Large intestine (tissue), 3 donors: ENCODE measurements around the gene SORBS1. TPM values are rescaled to one million over a fixed set of nuclear protein-coding genes. Genes with fewer than 3 reads are reported as not detected.

ENCODE experiments used
- DNase-seq, 2 donors: peaks; one replicate each; pipeline versions ENCODE4 v3.0.0 to v3.0.0-alpha.2; 2013
- H3K27ac ChIP-seq: one replicate; pipeline ENCODE4 v1.5.1; 2013; ENCODE audit warnings: low read length
- H3K27me3 ChIP-seq: 2 replicates; pipeline ENCODE4 v1.6.1; 2013; ENCODE audit warnings: low read length; ENCODE audit not compliant: control insufficient read depth, insufficient read depth
- H3K36me3 ChIP-seq: 2 replicates; pipeline ENCODE4 v1.6.1; 2013; ENCODE audit warnings: low read length; ENCODE audit not compliant: control insufficient read depth, insufficient read depth
- H3K4me1 ChIP-seq: one replicate; pipeline ENCODE4 v1.6.1; 2013; ENCODE audit warnings: low read length; ENCODE audit not compliant: control insufficient read depth, insufficient read depth
- H3K4me3 ChIP-seq: one replicate; pipeline ENCODE4 v1.5.1; 2013; ENCODE audit warnings: low read length
- H3K9me3 ChIP-seq: one replicate; pipeline ENCODE4 v1.6.1; 2013; ENCODE audit warnings: mild to moderate bottlenecking, low read depth, low read length, moderate library complexity; ENCODE audit not compliant: control insufficient read depth
- WGBS: methylation state at CpG from one replicate; pipeline ENCODE4 v1.1.5; 2013; ENCODE audit warnings: low lambda C conversion rate; ENCODE audit not compliant: insufficient coverage; 5-methylcytosine and 5-hydroxymethylcytosine counted together
- polyA plus RNA-seq: library from polyadenylated mRNA; unstranded; fragments of 120-200 nt; gene quantifications from one replicate; pipeline ENCODE4 v1.2.1, GENCODE V29; 2013

Gene SORBS1
- polyA plus RNA-seq, 1 donor = 60.2 TPM

GRCh38 chr10:95579835-95580535, 18.8 kb upstream of the SORBS1 start:
- Histone ChIP-seq H3K27me3 (no peaks in the 10 kb centered on the region), H3K36me3 (no peaks in the 10 kb centered on the region), H3K4me3 (no peak overlapping the region), H3K4me1 (no peaks in the 10 kb centered on the region), H3K9me3 (no peaks in the 10 kb centered on the region), H3K27ac (no peak overlapping the region)
- WGBS = 100% methylated on average over 1 of the region's 2 CpGs
- no peak for DNase-seq

GRCh38 chr10:95579292-95579691, 18.1 kb upstream of the SORBS1 start:
- H3K4me3 ChIP-seq = no peak overlapping the region
- no peaks in the 10 kb centered on the region for H3K36me3 ChIP-seq
- DNase-seq = no peak
- H3K27ac ChIP-seq = no peak overlapping the region
- no peaks in the 10 kb centered on the region for H3K27me3 ChIP-seq
- no peaks in the 10 kb centered on the region for H3K9me3 ChIP-seq
- WGBS = no CpG with 5 or more reads among the region's 1 CpG
- no peaks in the 10 kb centered on the region for H3K4me1 ChIP-seq

- H3K27me3 ChIP-seq = no peaks in the 10 kb centered on the region
- no peaks in the 10 kb centered on the region for H3K4me1 ChIP-seq
- no peaks in the 10 kb centered on the region for H3K9me3 ChIP-seq
- H3K4me3 ChIP-seq = no peak overlapping the region
- DNase-seq = no peak
- no CpG with 5 or more reads among the region's 2 CpGs for WGBS
- H3K27ac ChIP-seq = no peak overlapping the region
- no peaks in the 10 kb centered on the region for H3K36me3 ChIP-seq
Observed at GRCh38 chr10:95578619-95579018, 17.4 kb upstream of the SORBS1 start.

GRCh38 chr10:95574649-95575365, 13.6 kb upstream of the SORBS1 start:
- WGBS = no CpG with 5 or more reads among the region's 11 CpGs
- DNase-seq = no peak
- no peaks in the 10 kb centered on the region for H3K27me3 ChIP-seq
- H3K36me3 ChIP-seq = no peaks in the 10 kb centered on the region
- no peaks in the 10 kb centered on the region for H3K4me1 ChIP-seq
- H3K9me3 ChIP-seq = no peaks in the 10 kb centered on the region
- H3K27ac ChIP-seq = no peak overlapping the region
- no peak overlapping the region for H3K4me3 ChIP-seq

- no peak for DNase-seq
- no peaks in the 10 kb centered on the region for H3K4me1 ChIP-seq
- WGBS = no CpG with 5 or more reads among the region's 6 CpGs
Observed at GRCh38 chr10:95573964-95574604, 12.9 kb upstream of the SORBS1 start.

GRCh38 chr10:95573527-95573926, 12.4 kb upstream of the SORBS1 start:
- DNase-seq = no peak
- H3K27ac ChIP-seq = no peak overlapping the region
- H3K4me3 ChIP-seq = no peak overlapping the region
- H3K27me3 ChIP-seq = no peaks in the 10 kb centered on the region
- no peaks in the 10 kb centered on the region for H3K4me1 ChIP-seq
- H3K9me3 ChIP-seq = no peaks in the 10 kb centered on the region
- H3K36me3 ChIP-seq = no peaks in the 10 kb centered on the region
- no CpG with 5 or more reads among the region's 3 CpGs for WGBS

More at GRCh38 chr10:95573964-95574604, 12.9 kb upstream of the SORBS1 start:
- H3K27ac ChIP-seq = no peak overlapping the region
- no peaks in the 10 kb centered on the region for H3K27me3 ChIP-seq
- H3K36me3 ChIP-seq = no peaks in the 10 kb centered on the region
- no peaks in the 10 kb centered on the region for H3K9me3 ChIP-seq
- H3K4me3 ChIP-seq = no peak overlapping the region

DNA sequence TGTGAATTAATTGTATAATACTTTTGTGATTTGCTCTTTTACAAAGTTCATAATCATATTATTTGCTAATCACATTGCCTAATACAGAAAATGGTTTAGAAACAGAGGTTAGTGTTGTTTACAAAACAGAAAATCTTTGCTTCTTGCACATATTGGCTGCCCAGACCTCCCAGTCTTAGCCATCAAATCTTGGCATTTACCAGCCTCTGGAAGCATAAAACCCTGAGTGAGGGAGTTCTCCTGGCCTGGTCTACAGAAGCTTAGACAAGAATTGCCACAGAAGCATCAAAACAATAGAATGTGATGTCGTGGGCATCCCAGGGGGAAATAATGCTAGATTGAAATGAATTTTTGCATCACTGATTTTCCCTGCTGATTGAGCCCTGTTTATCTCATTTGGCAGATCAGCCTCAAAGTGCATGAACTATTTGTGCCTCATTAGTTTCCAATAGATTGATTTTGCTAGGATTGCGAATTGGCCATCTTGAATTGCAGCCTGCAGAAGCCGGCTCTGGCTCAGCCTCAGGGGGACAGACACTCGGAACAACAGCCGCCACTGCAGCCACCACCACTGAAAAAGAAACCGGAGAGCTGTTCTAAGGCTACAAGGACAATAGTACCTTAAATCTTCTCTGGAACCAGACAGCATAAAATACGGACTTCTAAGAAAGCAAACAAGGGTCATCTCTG, 11.1 kb upstream of the SORBS1 start:
- Histone ChIP-seq H3K36me3 (no peaks in the 10 kb centered on the region), H3K4me1 (no peaks in the 10 kb centered on the region), H3K9me3 (no peaks in the 10 kb centered on the region), H3K27me3 (no peaks in the 10 kb centered on the region), H3K4me3 (no peak overlapping the region), H3K27ac (no peak overlapping the region)
- no peak for DNase-seq
- 78% methylated on average over 1 of the region's 7 CpGs for WGBS

- Histone ChIP-seq H3K27ac (no peak overlapping the region), H3K27me3 (no peaks in the 10 kb centered on the region), H3K4me1 (no peaks in the 10 kb centered on the region), H3K4me3 (no peak overlapping the region), H3K36me3 (no peaks in the 10 kb centered on the region), H3K9me3 (no peaks in the 10 kb centered on the region)
- no peak for DNase-seq
- WGBS = no CpG with 5 or more reads among the region's 4 CpGs
Observed at GRCh38 chr10:95571390-95571789, 10.2 kb upstream of the SORBS1 start.

DNA sequence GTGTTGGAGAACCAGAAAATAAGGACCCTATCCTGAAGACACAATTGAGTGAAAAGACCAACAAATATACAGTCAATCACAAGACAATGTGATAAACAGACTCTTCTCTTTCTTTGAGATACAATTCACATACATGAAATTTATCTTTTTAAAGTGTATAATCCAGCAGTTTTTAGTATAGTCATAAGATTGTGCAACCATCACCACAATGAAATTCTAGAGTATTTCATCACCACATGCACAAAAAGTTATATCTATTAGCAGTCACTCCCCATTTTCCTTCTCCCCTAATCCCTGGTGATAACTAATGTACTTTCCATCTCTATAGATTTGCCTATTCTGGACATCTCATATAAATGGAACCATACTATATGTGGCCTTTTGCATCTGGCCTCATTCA, 8.2 kb upstream of the SORBS1 start:
- no peak overlapping the region for H3K27ac ChIP-seq
- H3K4me3 ChIP-seq = no peak overlapping the region
- no peaks in the 10 kb centered on the region for H3K27me3 ChIP-seq
- no peaks in the 10 kb centered on the region for H3K36me3 ChIP-seq
- no peaks in the 10 kb centered on the region for H3K9me3 ChIP-seq
- DNase-seq = no peak
- H3K4me1 ChIP-seq = peaks cover 5% of the 10 kb centered on the region

GRCh38 chr10:95567903-95568630, 6.9 kb upstream of the SORBS1 start:
- WGBS = no CpG with 5 or more reads among the region's 5 CpGs
- Histone ChIP-seq H3K4me3 (no peak overlapping the region), H3K4me1 (peaks cover 6% of the 10 kb centered on the region), H3K36me3 (no peaks in the 10 kb centered on the region), H3K27me3 (no peaks in the 10 kb centered on the region), H3K27ac (no peak overlapping the region), H3K9me3 (no peaks in the 10 kb centered on the region)
- no peak for DNase-seq
